HEK293 (cell line): ENCODE measurements around the gene CRYBG2.

Source experiments
- CTCF ChIA-PET: fragments of 350-600 bp; formaldehyde crosslinking; extraction: SDS; loops from one replicate; lab custom pipeline; 2021; ENCODE audit warnings: antibody characterized with exemption; lab: Yijun Ruan, JAX
- POLR2A ChIA-PET: fragments of 300-600 bp; formaldehyde crosslinking; extraction: SDS; loops from one replicate; lab custom pipeline; 2020; ENCODE audit warnings: antibody characterized with exemption, inconsistent platforms; lab: Yijun Ruan, JAX
- H3K27ac ChIP-seq: fragments of 200-500 bp; sonication (Bioruptor generic); 2 replicates; pipeline ENCODE4 v1.5.1; 2014; ENCODE audit warnings: low read depth, low read length, control low read depth, inconsistent platforms; ENCODE audit errors: extremely low read depth
- H3K36me3 ChIP-seq, 2 experiments: fragments of 200-500 bp in 1 of 2; sonication (Bioruptor generic) in 1 of 2; 1 replicate in 1 of 2; 2 replicates in 1 of 2; pipeline ENCODE4 v1.5.1; 2014 to 2017; ENCODE audit warnings: inconsistent platforms in 2 of 2, low read length in 2 of 2; ENCODE audit not compliant: control insufficient read depth in 2 of 2, insufficient read depth in 1 of 2
- H3K4me1 ChIP-seq: fragments of 200-500 bp; sonication (Bioruptor generic); 2 replicates; pipeline ENCODE4 v1.5.1; 2014; ENCODE audit warnings: mild to moderate bottlenecking, low read length, inconsistent platforms; ENCODE audit not compliant: control insufficient read depth, insufficient read depth
- H3K4me3 ChIP-seq: 2 replicates; pipeline ENCODE4 v1.5.1; 2011; ENCODE audit warnings: low read depth, mild to moderate bottlenecking, control low read depth, low read length, moderate library complexity
- H3K9me3 ChIP-seq: fragments of 200-500 bp; sonication (Bioruptor generic); 2 replicates; pipeline ENCODE4 v1.5.1; 2014; ENCODE audit warnings: low read depth, low read length, inconsistent platforms; ENCODE audit not compliant: control insufficient read depth, insufficient read depth
- GLI4 ChIP-seq: fragments of 450-650 bp; formaldehyde crosslinking; IDR thresholded peaks from 2 replicates; pipeline ENCODE4 v1.5.1; 2016; ENCODE audit warnings: missing biosample characterization, missing genetic modification characterization
- KLF16 ChIP-seq: fragments of 450-650 bp; formaldehyde crosslinking; IDR thresholded peaks from 2 replicates; pipeline ENCODE4 v1.5.1; 2017; ENCODE audit warnings: missing biosample characterization, missing genetic modification characterization
- REPIN1 ChIP-seq: fragments of 450-650 bp; formaldehyde crosslinking; IDR thresholded peaks from 2 replicates; pipeline ENCODE4 v1.5.1; 2017; ENCODE audit warnings: missing biosample characterization, missing genetic modification characterization, low read depth
- ZFP69B ChIP-seq: fragments of 450-650 bp; formaldehyde crosslinking; IDR thresholded peaks from 2 replicates; pipeline ENCODE4 v1.5.1; 2016; ENCODE audit warnings: missing biosample characterization, missing genetic modification characterization
- ZNF366 ChIP-seq: fragments of 450-650 bp; formaldehyde crosslinking; conservative IDR thresholded peaks from 2 replicates; pipeline ENCODE4 v1.5.1; 2016; ENCODE audit warnings: missing biosample characterization, missing genetic modification characterization
- ZNF398 ChIP-seq: fragments of 450-650 bp; formaldehyde crosslinking; IDR thresholded peaks from 2 replicates; pipeline ENCODE4 v1.5.1; 2017; ENCODE audit warnings: missing biosample characterization, missing genetic modification characterization
- ZNF433 ChIP-seq: fragments of 450-650 bp; formaldehyde crosslinking; IDR thresholded peaks from 2 replicates; pipeline ENCODE4 v1.5.1; 2016; ENCODE audit warnings: missing biosample characterization, missing genetic modification characterization, low read depth
- ZNF48 ChIP-seq: fragments of 450-650 bp; formaldehyde crosslinking; IDR thresholded peaks from 2 replicates; pipeline ENCODE4 v1.5.1; 2016; ENCODE audit warnings: missing biosample characterization, missing genetic modification characterization
- ZNF529 ChIP-seq: fragments of 450-650 bp; formaldehyde crosslinking; IDR thresholded peaks from 2 replicates; pipeline ENCODE4 v1.5.1; 2017; ENCODE audit warnings: missing genetic modification characterization, missing biosample characterization; ENCODE audit not compliant: insufficient replicate concordance
- ZNF560 ChIP-seq: fragments of 450-650 bp; formaldehyde crosslinking; IDR thresholded peaks from 2 replicates; pipeline ENCODE4 v1.5.1; 2017; ENCODE audit warnings: missing biosample characterization, missing genetic modification characterization, borderline replicate concordance
- ZNF585B ChIP-seq: fragments of 450-650 bp; formaldehyde crosslinking; IDR thresholded peaks from 2 replicates; pipeline ENCODE4 v1.5.1; 2016; ENCODE audit warnings: missing biosample characterization, missing genetic modification characterization
- ZNF660 ChIP-seq: fragments of 450-650 bp; IDR thresholded peaks from 2 replicates; pipeline ENCODE4 v1.5.1; 2018; ENCODE audit warnings: missing biosample characterization, mild to moderate bottlenecking, missing genetic modification characterization
- ZNF791 ChIP-seq: fragments of 450-650 bp; formaldehyde crosslinking; IDR thresholded peaks from 2 replicates; pipeline ENCODE4 v1.5.1; 2016; ENCODE audit warnings: missing biosample characterization, missing genetic modification characterization
- TF ChIP-seq, protein P1 (sequence below): fragments of 450-650 bp; formaldehyde crosslinking; IDR thresholded peaks from 2 replicates; pipeline ENCODE4 v1.5.1; 2016; ENCODE audit warnings: missing biosample characterization, missing genetic modification characterization
- TF ChIP-seq, protein P2 (sequence below): fragments of 450-650 bp; formaldehyde crosslinking; IDR thresholded peaks from 2 replicates; pipeline ENCODE4 v1.5.1; 2017; ENCODE audit warnings: missing biosample characterization, missing genetic modification characterization
- TF ChIP-seq, protein P3 (sequence below): fragments of 450-650 bp; formaldehyde crosslinking; IDR thresholded peaks from 2 replicates; pipeline ENCODE4 v1.5.1; 2017; ENCODE audit warnings: missing biosample characterization, mild to moderate bottlenecking, missing genetic modification characterization, moderate library complexity
- TF ChIP-seq, protein P4 (sequence below): fragments of 450-650 bp; formaldehyde crosslinking; IDR thresholded peaks from 2 replicates; pipeline ENCODE4 v1.5.1; 2016; ENCODE audit warnings: missing biosample characterization, missing genetic modification characterization

The CRYBG2 gene

DNA sequence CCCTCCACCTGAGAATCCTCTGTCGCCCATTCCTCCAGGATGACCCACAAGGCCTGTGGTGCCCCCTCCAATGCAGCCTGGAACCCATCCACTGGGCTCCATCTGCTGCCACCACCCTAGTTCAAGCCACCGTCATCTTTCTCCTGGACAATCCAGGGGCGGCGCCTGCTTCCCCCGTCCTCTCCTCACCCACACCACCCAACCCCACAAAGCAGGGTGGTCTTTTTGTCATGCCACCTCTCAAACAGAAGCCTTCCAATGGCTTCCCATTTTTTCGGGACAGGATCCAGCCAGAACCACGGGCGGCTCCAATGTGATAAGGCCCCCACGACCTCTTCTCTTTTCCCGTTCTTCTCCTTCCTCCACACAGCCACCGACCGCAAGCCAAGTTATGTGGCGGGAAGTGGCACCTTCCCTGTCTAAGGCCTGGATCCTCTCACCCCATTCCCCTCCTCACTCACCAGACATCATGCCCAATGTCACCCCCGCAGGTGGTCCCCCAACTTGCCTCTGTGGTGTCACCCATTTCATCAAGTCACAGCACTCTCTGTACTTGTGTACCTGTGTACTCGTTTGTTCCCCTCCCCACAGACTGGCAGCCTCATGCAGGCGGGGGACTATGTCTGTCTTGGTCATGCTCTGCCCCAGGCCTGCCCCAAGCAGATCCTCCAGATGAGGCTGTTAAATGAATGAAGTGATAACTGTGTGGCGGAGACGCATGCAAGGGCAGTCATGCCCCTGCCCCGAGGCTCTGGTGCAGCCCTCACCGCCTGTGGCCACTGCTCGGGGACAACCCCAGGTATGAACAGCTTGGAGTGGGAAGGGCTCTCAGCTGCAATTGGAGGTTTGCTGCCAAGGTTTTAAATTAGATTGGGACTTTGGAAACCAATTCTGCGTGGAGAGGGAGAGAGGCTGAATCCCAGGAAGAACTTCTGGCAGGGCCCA lies 58.5 kb downstream of the CRYBG2 start:
- peaks cover 0 to 32% of the 10 kb centered on the region in 2 experiments; a peak in 1 of 3 replicates for H3K36me3 ChIP-seq
- ChIA-PET POLR2A (no interaction called here), CTCF (interaction anchor here (0.6 to 2.5 kb wide), 4 partner anchors 9 to 35 kb away, joined by 3 to 15 read pairs (median 6); no protein-coding TSS in a partner anchor)
- H3K27ac ChIP-seq = no peak overlapping the region
- H3K4me1 ChIP-seq = no peaks in the 10 kb centered on the region
- no peak overlapping the region for H3K4me3 ChIP-seq
- H3K9me3 ChIP-seq = no peaks in the 10 kb centered on the region
- no peak for TF ChIP-seq ZNF560
- no peak for TF ChIP-seq ZNF529 (tag by site-specific recombination)
- TF ChIP-seq ZNF660 (tag by site-specific recombination) = no peak
- TF ChIP-seq, protein P1, sequence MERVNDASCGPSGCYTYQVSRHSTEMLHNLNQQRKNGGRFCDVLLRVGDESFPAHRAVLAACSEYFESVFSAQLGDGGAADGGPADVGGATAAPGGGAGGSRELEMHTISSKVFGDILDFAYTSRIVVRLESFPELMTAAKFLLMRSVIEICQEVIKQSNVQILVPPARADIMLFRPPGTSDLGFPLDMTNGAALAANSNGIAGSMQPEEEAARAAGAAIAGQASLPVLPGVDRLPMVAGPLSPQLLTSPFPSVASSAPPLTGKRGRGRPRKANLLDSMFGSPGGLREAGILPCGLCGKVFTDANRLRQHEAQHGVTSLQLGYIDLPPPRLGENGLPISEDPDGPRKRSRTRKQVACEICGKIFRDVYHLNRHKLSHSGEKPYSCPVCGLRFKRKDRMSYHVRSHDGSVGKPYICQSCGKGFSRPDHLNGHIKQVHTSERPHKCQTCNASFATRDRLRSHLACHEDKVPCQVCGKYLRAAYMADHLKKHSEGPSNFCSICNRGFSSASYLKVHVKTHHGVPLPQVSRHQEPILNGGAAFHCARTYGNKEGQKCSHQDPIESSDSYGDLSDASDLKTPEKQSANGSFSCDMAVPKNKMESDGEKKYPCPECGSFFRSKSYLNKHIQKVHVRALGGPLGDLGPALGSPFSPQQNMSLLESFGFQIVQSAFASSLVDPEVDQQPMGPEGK (tag by site-specific recombination) = no peak

- peaks cover 0 to 32% of the 10 kb centered on the region in 2 experiments; a peak in 1 of 3 replicates for H3K36me3 ChIP-seq
- no peaks in the 10 kb centered on the region for H3K4me1 ChIP-seq
- no peaks in the 10 kb centered on the region for H3K9me3 ChIP-seq
- no peak overlapping the region for H3K27ac ChIP-seq
- H3K4me3 ChIP-seq = no peak overlapping the region
- ChIA-PET POLR2A (no interaction called here), CTCF (interaction anchor here (0.6 to 2.5 kb wide), 3 partner anchors 9 to 28 kb away, joined by 3 to 15 read pairs (median 3); no protein-coding TSS in a partner anchor)
- TF ChIP-seq, protein P2, sequence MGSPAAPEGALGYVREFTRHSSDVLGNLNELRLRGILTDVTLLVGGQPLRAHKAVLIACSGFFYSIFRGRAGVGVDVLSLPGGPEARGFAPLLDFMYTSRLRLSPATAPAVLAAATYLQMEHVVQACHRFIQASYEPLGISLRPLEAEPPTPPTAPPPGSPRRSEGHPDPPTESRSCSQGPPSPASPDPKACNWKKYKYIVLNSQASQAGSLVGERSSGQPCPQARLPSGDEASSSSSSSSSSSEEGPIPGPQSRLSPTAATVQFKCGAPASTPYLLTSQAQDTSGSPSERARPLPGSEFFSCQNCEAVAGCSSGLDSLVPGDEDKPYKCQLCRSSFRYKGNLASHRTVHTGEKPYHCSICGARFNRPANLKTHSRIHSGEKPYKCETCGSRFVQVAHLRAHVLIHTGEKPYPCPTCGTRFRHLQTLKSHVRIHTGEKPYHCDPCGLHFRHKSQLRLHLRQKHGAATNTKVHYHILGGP (tag by site-specific recombination) = no peak
- TF ChIP-seq, protein P1 (tag by site-specific recombination) = no peak
- TF ChIP-seq, protein P3, sequence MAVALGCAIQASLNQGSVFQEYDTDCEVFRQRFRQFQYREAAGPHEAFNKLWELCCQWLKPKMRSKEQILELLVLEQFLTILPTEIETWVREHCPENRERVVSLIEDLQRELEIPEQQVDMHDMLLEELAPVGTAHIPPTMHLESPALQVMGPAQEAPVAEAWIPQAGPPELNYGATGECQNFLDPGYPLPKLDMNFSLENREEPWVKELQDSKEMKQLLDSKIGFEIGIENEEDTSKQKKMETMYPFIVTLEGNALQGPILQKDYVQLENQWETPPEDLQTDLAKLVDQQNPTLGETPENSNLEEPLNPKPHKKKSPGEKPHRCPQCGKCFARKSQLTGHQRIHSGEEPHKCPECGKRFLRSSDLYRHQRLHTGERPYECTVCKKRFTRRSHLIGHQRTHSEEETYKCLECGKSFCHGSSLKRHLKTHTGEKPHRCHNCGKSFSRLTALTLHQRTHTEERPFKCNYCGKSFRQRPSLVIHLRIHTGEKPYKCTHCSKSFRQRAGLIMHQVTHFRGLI (tag by site-specific recombination) = no peak
- no peak for TF ChIP-seq KLF16 (tag by site-specific recombination)
- TF ChIP-seq ZNF366 (tag by site-specific recombination) = no peak
- TF ChIP-seq ZNF433 (tag by site-specific recombination) = no peak
- TF ChIP-seq ZNF585B (tag by site-specific recombination) = no peak
- TF ChIP-seq ZNF48 (tag by site-specific recombination) = no peak
- no peak for TF ChIP-seq ZNF398 (tag by site-specific recombination)
- TF ChIP-seq GLI4 (tag by site-specific recombination) = no peak
- no peak for TF ChIP-seq ZFP69B
- TF ChIP-seq REPIN1 = no peak
- no peak for TF ChIP-seq ZNF791 (tag by site-specific recombination)
- TF ChIP-seq, protein P4, sequence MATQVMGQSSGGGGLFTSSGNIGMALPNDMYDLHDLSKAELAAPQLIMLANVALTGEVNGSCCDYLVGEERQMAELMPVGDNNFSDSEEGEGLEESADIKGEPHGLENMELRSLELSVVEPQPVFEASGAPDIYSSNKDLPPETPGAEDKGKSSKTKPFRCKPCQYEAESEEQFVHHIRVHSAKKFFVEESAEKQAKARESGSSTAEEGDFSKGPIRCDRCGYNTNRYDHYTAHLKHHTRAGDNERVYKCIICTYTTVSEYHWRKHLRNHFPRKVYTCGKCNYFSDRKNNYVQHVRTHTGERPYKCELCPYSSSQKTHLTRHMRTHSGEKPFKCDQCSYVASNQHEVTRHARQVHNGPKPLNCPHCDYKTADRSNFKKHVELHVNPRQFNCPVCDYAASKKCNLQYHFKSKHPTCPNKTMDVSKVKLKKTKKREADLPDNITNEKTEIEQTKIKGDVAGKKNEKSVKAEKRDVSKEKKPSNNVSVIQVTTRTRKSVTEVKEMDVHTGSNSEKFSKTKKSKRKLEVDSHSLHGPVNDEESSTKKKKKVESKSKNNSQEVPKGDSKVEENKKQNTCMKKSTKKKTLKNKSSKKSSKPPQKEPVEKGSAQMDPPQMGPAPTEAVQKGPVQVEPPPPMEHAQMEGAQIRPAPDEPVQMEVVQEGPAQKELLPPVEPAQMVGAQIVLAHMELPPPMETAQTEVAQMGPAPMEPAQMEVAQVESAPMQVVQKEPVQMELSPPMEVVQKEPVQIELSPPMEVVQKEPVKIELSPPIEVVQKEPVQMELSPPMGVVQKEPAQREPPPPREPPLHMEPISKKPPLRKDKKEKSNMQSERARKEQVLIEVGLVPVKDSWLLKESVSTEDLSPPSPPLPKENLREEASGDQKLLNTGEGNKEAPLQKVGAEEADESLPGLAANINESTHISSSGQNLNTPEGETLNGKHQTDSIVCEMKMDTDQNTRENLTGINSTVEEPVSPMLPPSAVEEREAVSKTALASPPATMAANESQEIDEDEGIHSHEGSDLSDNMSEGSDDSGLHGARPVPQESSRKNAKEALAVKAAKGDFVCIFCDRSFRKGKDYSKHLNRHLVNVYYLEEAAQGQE (tag by site-specific recombination) = no peak
Observed at GRCh38 chr1:26293911-26294463, 59.9 kb downstream of the CRYBG2 start.
